ENCODE results near the gene CFAP58.

CFAP58 gene

DNA sequence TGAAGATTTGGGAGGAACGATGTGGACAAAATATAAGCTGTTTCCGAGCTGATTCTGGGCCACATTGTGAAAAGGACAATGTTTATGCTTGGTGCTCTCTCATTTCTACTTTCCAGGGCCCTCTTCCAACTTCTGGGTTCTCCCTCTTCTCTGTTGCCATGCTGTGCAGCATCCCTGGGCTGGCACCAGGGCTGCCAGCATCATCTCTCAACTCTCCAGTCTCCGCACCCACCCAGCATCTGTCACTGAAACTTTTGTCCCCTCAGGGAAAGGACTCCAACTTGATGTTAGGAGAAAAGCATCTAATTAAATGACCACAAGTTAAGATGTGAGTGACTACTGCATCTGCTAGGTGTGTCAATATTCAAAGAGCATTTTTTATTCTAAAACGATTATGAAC, 26.7 kb downstream of the CFAP58 start:
- DNase-seq, result no peak

DNA sequence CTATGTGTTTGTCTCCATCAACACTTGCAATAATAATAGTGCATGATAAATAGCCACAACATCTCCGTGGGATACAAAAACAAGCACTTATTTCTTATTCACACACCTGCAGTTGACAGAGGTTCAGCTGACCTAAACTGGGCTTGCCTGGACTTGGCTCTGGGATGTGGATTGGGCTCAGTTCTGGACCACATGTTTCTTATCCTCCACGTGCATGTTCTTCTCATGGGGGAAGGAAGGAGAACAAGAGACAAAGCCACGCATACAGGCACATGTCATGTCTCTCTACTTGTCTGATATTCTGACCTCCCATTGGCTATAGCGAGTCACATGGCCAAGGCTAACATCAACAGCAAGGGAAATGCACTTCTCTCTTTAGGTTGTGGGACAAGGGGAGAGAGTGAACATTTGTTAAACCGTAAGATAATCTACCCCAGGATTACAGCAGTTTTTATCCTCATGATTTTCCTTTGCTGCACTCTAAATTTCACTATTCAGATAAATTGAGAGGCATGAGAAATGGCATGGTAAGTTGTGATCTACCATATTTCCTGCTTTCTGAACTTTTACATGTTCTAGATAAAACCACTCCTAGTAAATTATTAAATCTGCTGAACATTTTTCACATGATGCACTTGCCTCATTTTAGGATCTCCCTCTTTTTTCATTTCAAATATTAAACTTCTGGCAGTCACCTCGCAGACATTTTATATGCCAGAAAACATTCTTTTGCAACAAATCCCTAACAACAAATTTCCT, 33.7 kb downstream of the CFAP58 start:
- DNase-seq, result no peak

- DNase-seq, result no peak
Observed at GRCh38 chr10:104388830-104389229, 35.2 kb downstream of the CFAP58 start.

DNA sequence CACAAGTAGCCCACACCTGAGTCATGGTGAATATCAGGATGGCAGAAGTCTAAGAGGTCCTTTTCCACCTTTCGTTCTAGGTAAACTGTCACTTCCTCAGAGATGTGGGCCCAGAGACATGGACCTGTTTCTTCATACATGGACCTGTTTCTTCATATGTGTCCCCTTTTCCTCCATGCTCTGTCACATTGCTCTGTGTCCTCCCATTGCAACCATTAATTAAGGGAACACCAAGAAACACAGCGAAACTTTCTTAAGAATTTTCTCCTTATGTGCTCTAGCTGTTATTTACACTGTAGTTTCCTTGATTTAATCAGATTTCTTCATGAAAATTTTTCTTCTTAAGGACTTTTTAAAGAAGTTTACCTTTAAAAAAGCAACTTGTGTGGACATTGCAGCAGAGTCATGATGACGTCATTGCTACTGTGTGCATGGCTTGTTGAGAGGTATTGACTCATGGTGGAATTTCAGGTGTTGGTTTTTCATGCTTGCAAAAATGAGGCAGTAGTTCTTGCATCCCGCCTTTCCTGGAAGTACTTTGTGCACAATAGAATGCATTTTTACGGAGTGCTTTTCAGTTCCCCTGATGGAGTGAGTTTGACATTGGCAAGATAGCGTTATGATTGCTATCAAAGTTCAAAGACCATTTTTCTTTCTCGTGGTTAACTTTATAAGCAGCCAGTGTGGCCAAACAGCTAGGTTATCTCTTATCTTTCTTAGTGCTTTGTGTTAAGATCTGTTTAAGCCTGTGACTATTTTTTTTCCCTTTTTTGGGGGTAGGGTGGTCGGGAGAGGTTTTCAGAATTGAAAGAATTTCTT, 37.7 kb downstream of the CFAP58 start:
- DNase-seq, result no peak

DNA sequence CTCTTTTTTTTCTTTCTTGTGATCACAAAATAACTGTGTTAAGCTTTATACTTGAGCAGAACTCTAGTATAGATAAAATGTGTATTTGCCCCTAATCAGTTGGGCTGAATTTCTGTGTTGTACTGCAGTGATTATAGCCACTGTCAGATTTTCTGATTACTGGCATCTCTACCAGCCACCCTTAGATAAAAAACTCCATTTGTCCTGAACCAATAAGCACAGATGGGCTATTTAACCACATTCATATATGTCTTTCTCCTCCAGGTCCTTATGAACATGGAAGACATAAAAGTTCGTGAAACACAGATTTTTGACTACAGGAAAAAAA, 38.3 kb downstream of the CFAP58 start:
- no peak for DNase-seq

- DNase-seq, result no peak
Observed at GRCh38 chr10:104393387-104393786, 39.8 kb downstream of the CFAP58 start.

DNA sequence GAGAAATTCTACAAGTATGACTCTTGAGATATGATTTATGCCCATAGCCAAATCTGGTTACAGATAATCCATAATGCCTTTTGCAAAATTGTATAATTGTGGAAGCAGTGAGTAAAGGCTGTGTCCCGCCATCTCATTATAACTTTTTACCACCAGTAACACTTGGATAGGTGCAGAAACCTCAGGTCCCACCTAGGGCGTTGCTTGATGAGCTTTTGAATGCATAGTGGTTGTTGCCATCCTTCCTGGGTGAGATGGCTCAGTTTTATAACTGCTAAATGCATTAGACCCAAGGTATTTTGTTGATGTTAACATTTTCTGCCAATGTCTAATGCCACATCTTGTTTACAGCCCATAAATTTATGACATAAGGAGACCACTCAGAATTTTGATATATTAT, 42.9 kb downstream of the CFAP58 start:
- DNase-seq, result no peak

- DNase-seq, result no peak
Observed at GRCh38 chr10:104403636-104404035, 50.0 kb downstream of the CFAP58 start.

DNA sequence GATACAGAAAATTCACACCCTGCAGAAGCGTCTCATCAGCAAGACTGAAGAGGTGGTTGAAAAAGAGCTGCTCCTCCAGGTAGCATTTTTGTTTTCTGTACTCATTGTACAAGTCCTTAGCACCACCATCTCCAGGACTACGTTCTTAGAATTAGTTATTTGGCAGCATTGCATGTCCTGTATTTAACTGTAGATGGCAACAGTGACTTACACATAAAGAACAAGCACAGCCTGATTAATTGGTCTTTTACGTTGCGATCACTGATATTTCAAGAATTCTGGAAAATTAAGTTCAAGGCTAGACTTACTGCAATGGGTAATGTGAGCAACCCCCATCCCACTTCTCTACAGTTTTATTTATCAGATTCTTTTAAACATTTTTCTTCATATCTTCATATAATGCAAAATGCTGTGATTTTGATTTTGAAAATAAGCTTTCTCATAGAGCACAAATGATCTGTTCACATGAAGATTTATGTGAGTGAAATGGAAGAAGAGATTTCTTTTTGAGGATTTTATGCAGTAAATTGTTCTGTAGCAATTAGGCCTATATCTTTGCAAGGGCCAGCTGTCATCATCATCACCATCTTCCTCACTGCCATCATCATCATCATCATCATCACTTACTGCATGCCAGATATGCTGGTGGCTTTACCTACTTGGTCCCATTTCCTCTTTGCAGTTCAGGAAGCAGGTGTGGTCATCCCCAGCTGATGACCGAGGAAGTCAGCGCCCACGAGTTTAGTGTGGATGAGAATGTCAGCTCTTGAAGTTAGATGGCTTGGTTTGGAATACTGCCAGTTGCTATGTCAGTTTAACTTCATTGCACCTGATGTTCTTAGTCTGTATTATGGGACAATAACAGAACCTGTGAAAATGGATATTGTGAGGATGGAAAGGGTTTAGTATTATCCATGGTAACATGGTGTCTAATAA, 53.4 kb downstream of the CFAP58 start:
- no peak for DNase-seq

DNA sequence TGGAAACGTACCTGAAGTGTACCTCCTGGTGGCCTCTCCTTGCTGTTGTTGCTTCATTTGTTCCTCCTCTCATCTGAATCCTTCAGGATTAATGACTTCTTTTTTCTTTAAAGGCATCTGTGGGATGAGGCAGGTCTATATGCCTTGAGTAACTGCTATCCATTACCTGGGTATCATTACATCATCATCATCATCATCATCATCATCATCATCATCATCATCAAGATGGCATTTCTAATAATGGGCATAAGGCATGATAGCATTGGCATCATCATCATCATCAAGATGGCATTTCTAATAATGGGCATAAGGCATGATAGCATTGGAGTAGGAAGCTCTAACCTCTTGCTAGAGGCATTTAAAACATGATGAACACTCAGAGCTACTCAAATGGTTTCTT, 59.9 kb downstream of the CFAP58 start:
- no peak for DNase-seq

GRCh38 chr10:104415526-104416165, 62.0 kb downstream of the CFAP58 start:
- DNase-seq, result no peak

DNA sequence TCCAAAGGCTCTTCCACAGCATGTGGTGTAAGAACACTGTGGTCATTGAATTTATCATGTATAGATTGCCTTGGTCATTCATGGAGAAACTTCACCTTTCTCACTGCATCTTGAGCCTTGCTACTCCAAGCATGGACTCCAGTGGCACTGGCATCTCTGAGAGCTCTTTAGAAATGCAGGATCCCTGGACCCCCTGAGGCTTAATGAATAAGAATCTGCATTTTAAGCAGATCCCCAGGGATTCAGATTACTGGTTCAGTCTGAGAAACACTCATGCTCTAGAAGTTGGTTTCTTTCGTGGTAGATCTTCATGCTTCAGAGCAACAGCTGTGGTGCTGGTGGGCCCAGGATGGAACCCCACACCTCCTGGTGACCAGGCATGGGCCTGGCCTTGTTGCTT, 63.2 kb downstream of the CFAP58 start:
- DNase-seq, result no peak

- DNase-seq, result no peak
Observed at GRCh38 chr10:104417637-104418292, 64.1 kb downstream of the CFAP58 start.

- no peak for DNase-seq
Observed at GRCh38 chr10:104424719-104425118, 71.1 kb downstream of the CFAP58 start.

GRCh38 chr10:104427989-104428388, 74.4 kb downstream of the CFAP58 start:
- DNase-seq, result no peak

DNA sequence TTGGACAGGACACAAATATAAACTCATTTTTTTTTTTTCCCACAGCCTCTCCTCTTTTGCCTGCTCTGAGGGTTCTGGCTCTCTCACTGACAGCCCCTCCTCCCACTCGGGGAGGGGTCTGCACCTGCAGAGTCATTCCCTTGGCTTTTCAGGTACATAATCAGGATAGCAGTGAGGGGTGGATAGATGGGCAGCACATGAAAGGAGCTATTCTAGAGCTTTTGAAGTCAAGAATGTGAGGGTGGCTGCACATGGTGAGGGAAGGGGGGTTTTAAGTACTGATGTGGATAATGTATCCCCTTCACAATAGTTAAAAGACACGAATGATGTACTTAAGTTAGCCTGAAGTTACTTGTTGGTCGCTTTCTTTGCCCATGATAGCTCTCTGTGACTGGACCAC, 76.2 kb downstream of the CFAP58 start:
- DNase-seq, result no peak

GRCh38 chr10:104430360-104430759, 76.7 kb downstream of the CFAP58 start:
- DNase-seq, result no peak

DNA sequence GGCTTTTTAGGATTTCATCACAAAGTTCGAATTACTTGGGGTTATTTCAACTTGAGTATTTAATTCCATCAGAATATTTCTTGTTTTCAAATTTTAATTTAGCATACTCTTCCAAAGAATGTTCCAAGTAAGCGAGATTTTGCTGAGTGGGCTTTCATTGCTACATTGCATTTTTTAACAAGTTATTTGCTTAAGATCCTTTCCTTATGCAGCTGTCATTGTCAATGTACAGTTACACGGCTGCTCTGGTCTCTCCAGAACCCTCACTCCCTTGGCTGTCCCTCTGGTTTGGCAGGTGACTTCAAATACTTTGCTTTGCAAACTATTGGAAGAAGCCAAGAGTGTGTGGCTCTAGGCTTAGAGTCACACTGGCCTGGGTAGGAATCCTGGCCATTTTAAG, 80.0 kb downstream of the CFAP58 start:
- no peak for DNase-seq

GRCh38 chr10:104434601-104435000, 81.0 kb downstream of the CFAP58 start:
- no peak for DNase-seq

GRCh38 chr10:104435822-104436221, 82.2 kb downstream of the CFAP58 start:
- peak; percentile 45 for DNase-seq

DNA sequence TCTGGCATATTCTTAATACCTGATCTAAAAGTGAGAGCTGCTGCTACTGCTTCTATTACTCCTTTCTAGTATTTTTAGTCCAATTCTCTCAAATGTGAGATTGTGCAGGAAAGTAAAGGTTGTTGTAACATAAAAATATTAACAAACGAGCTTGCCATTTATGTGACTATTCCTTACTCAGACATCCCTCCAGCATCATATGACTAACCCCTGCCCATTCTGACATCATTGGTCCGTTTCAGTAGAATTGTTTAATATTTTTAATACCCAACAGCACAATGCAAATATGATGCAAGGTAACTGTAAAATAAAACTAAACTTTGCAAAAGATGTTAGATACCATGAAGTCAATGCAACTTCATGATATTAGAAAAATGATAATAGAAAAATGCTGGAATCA, 83.6 kb downstream of the CFAP58 start:
- DNase-seq, result no peak

DNA sequence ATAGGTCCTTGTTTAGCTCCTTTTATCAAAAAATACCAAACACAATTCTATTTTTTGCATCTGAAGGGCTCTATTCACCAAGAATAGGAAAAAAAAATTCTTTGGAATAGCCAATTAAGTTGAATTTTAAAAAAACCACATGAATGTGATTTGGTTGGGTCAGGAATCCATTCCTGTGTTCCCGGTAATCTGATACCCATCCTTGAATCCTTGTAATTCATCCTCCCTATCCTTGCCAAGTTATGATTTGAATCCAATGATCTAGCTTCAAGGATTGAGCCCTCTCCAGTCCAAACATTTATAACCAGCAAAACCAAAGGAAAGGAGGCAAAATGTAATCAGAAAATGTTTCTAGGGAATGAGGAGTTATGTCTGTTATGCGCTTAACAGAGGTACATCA, 86.6 kb downstream of the CFAP58 start:
- no peak for DNase-seq
